Urothelium cell line (cell line): ENCODE data around the gene PPIP5K2.

ENCODE experiments used
- DNase-seq: peaks from one replicate; pipeline ENCODE4 v3.0.0; 2011; ENCODE audit warnings: low spot score, mixed read lengths
- FAIRE-seq: peaks from 2 replicates; lab custom pipeline; 2011; peaks lifted over from hg19 to GRCh38; lab: Jason Lieb, UNC

Gene PPIP5K2

GRCh38 chr5:103235891-103236290 is 115.8 kb downstream of the PPIP5K2 start:
- DNase-seq (no peak), FAIRE-seq (no peak)

GRCh38 chr5:103237778-103238177 is 117.7 kb downstream of the PPIP5K2 start:
- DNase-seq (no peak), FAIRE-seq (no peak)

DNA sequence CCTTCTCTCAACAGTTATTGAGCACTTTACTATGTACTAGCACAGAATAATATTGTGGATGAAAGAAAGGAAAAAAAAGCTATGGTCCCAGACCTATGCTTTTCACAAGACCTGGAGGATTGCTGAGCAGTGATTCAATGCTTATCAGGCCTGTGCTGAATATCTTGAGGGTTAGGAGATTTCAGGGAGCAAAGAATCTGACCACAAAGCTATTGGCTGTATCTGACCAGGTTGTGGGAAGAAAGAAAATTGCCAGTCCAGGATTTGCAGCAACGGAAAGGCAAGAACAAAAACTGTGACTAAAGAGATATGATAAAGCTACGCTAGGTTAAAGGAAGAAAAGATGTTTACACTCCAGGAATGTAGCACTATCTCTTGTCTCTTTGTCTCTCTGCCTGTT is 123.6 kb downstream of the PPIP5K2 start:
- FAIRE-seq (no peak), DNase-seq (no peak)

DNA sequence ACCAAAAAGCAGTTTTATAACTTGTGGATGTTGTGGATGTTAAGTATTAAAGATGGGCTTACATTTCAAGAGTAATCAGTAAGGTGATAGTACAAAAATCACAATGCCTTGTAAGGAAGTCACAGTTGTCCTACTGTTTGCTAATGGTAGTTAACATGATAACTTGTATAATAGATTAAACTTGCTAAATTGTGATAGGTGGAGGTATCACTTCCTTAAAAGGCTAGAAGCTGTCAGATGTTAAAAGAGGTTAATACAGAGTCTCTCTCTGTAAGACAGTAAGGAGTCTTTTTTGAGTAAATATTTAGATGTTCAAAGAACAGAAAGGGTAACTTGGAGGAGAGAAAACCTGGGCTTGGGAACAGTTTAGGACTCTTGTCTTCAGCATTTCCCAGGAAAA is 124.3 kb downstream of the PPIP5K2 start:
- FAIRE-seq: no peak
- no peak for DNase-seq

GRCh38 chr5:103245761-103246160 is 125.7 kb downstream of the PPIP5K2 start:
- FAIRE-seq (no peak), DNase-seq (no peak)

- FAIRE-seq: no peak
- no peak for DNase-seq
These were observed 127.0 kb downstream of the PPIP5K2 start for GRCh38 chr5:103247118-103247517.

DNA sequence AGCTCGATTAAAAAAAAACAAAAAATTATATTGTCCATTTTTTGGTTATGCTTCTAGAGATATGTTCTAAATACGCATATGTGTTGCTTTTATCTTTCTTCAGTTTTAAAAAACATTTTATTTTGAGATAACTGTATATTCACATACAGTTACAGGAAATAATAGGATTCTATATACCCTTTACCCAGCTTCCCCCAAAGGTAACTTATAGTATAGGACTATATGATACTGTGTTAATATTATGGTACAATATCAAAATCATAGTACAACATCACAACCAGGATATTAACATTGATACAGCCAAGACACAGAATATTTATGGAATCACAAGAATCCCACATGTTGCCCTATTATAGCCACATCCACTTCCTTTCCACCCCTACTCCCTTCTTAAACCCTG is 129.0 kb downstream of the PPIP5K2 start:
- DNase-seq: no peak
- FAIRE-seq: no peak

GRCh38 chr5:103254921-103255320 is 134.8 kb downstream of the PPIP5K2 start:
- no peak for DNase-seq
- FAIRE-seq: no peak

- FAIRE-seq (no peak), DNase-seq (no peak)
These were observed 135.6 kb downstream of the PPIP5K2 start for GRCh38 chr5:103255691-103256090.

GRCh38 chr5:103256178-103256577 is 136.1 kb downstream of the PPIP5K2 start:
- DNase-seq (no peak), FAIRE-seq (no peak)

- FAIRE-seq: no peak
- peak; percentile 93 for DNase-seq
These were observed 138.4 kb downstream of the PPIP5K2 start, which contains the start of gene MACIR for GRCh38 chr5:103258368-103258956. MACIR (plus strand) TSS chr5:103258763; CDS start chr5:103275920, 17,157 bp downstream.

GRCh38 chr5:103258957-103259704 is 139.0 kb downstream of the PPIP5K2 start:
- DNase-seq (peak; percentile 30), FAIRE-seq (no peak)

GRCh38 chr5:103259705-103260355 is 139.7 kb downstream of the PPIP5K2 start:
- no peak for FAIRE-seq
- peak; percentile 20 for DNase-seq

DNA sequence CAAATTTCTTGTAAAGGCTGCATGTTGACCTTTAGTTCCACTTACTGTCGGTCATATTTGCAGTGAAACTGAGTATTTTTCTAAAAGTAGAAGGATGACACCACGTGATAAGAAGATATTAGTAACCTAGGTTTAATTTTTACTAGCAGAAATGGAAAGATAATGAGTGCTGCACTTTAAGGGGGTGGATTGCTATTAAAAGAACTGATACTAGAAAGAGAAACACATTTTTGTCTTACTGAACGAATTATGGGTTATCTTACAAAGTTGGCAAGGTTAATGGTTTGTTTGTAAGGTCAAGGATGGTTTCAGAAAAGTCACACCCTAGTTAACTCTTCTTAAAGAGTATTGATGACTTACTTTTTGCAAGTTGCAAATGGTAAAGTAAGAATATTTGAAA is 140.8 kb downstream of the PPIP5K2 start:
- no peak for FAIRE-seq

More for the DNA sequence above, 140.8 kb downstream of the PPIP5K2 start:
- DNase-seq: no peak
